Endothelial cell of umbilical vein (primary cell): ENCODE data around the gene ANKRD49. TPM values are rescaled to one million over a fixed set of nuclear protein-coding genes. Genes with fewer than 3 reads are reported as not detected.

Experiments used
- BruUV-seq: library from RNA; stranded (reverse); fragments of 400-500 nt; replicated peaks from 2 replicates; lab custom pipeline; 2021; lab: Mats Ljungman, UMichigan
- CTCF ChIA-PET: fragments of 300-600, 350-600 bp; sonication (Branson Sonifier 250); formaldehyde crosslinking; loops from one replicate; lab custom pipeline; 2021; ENCODE audit warnings: antibody characterized with exemption, inconsistent platforms; lab: Charles Lee
- POLR2A ChIA-PET: fragments of 300-600, 350-600 bp; sonication (Branson Sonifier 250); formaldehyde crosslinking; loops from one replicate; lab custom pipeline; 2021; ENCODE audit warnings: antibody characterized with exemption, inconsistent platforms; lab: Charles Lee
- DNase-seq: peaks from one replicate; pipeline ENCODE4 v3.0.0-alpha.2; 2011; ENCODE audit warnings: low read depth, low spot score
- FAIRE-seq: peaks from 2 replicates; lab custom pipeline; 2011; peaks lifted over from hg19 to GRCh38; lab: Jason Lieb, UNC
- H2AFZ ChIP-seq: 2 replicates; pipeline ENCODE4 v1.6.0; 2012; ENCODE audit warnings: low read depth, low read length, control low read depth, inconsistent platforms
- H3K27ac ChIP-seq: 2 replicates; pipeline ENCODE4 v1.5.1; 2011; ENCODE audit warnings: low read depth, mild to moderate bottlenecking, control low read depth, low read length, moderate library complexity; ENCODE audit not compliant: insufficient read depth
- H3K27me3 ChIP-seq, 2 experiments: 2 replicates each; pipeline versions ENCODE4 v1.6.0 to v1.6.1; 2011; ENCODE audit warnings: low read length in 2 of 2, mixed read lengths in 1 of 2; ENCODE audit not compliant: control insufficient read depth in 2 of 2, insufficient read depth in 2 of 2
- H3K36me3 ChIP-seq, 2 experiments: 2 replicates in 1 of 2; 3 replicates in 1 of 2; pipeline ENCODE4 v1.5.1; 2011; ENCODE audit warnings: low read length in 2 of 2, mild to moderate bottlenecking in 1 of 2, moderate library complexity in 1 of 2; ENCODE audit not compliant: control insufficient read depth in 2 of 2, insufficient read depth in 2 of 2; ENCODE audit errors: extremely low read depth in 1 of 2
- H3K4me1 ChIP-seq: 3 replicates; pipeline ENCODE4 v1.5.1; 2011; ENCODE audit warnings: mild to moderate bottlenecking, low read length; ENCODE audit not compliant: control insufficient read depth, insufficient read depth; ENCODE audit errors: extremely low read depth
- H3K4me2 ChIP-seq: 2 replicates; pipeline ENCODE4 v1.6.1; 2011; ENCODE audit warnings: low read length, control low read depth, mixed read lengths; ENCODE audit not compliant: insufficient read depth
- H3K4me3 ChIP-seq, 3 experiments: fragments of 200-600 bp in 1 of 3; sonication (generic), shearing (Covaris generic) in 1 of 3; replicated peaks in 1 of 3; 2 replicates each; pipeline ENCODE4 v1.5.1; 2011 to 2016; ENCODE audit warnings: control low read depth in 3 of 3, low read length in 3 of 3, mild to moderate bottlenecking in 2 of 3, inconsistent platforms in 1 of 3, low read depth in 1 of 3, moderate library complexity in 1 of 3; ENCODE audit not compliant: insufficient read depth in 1 of 3
- H3K79me2 ChIP-seq: 2 replicates; pipeline ENCODE4 v1.6.0; 2012; ENCODE audit warnings: low read length, inconsistent platforms; ENCODE audit not compliant: control insufficient read depth, insufficient read depth
- H3K9ac ChIP-seq: replicated peaks from 2 replicates; pipeline ENCODE3; 2011; ENCODE audit warnings: low read length, control low read depth; ENCODE audit not compliant: insufficient read depth; ENCODE audit errors: extremely low read depth
- H3K9me1 ChIP-seq: replicated peaks from 3 replicates; pipeline ENCODE4 v1.6.0; 2011; ENCODE audit warnings: mild to moderate bottlenecking, low read length; ENCODE audit not compliant: control insufficient read depth, insufficient read depth; ENCODE audit errors: extremely low read depth
- H3K9me3 ChIP-seq: replicated peaks from 2 replicates; pipeline ENCODE4 v1.5.1; 2012; ENCODE audit warnings: low read length, inconsistent platforms; ENCODE audit not compliant: control insufficient read depth, insufficient read depth
- H4K20me1 ChIP-seq: replicated peaks from 2 replicates; pipeline ENCODE3; 2011; ENCODE audit warnings: mild to moderate bottlenecking, low read length; ENCODE audit not compliant: control insufficient read depth, insufficient read depth; ENCODE audit errors: extremely low read depth
- FOS ChIP-seq: IDR thresholded peaks from 2 replicates; pipeline ENCODE4 v1.6.1; 2011; ENCODE audit warnings: mild to moderate bottlenecking, low read length, moderate library complexity, borderline replicate concordance; ENCODE audit not compliant: insufficient read depth
- GATA2 ChIP-seq: IDR thresholded peaks from 2 replicates; pipeline ENCODE4 v1.7.0; 2011; ENCODE audit warnings: low read depth, mild to moderate bottlenecking, moderate library complexity, mixed read lengths, low read length; ENCODE audit not compliant: insufficient read length, insufficient read depth
- JUN ChIP-seq: IDR thresholded peaks from 2 replicates; pipeline ENCODE4 v1.6.1; 2011; ENCODE audit warnings: borderline replicate concordance, low read depth; ENCODE audit not compliant: insufficient read length, insufficient read depth
- MAX ChIP-seq: IDR thresholded peaks from 2 replicates; pipeline ENCODE4 v1.6.1; 2011; ENCODE audit not compliant: insufficient read depth, insufficient read length
- MYC ChIP-seq: IDR thresholded peaks from one replicate; pipeline ENCODE4 v1.6.1; 2011; ENCODE audit warnings: mild to moderate bottlenecking, low read depth, low read length
- POLR2A ChIP-seq: IDR thresholded peaks from 2 replicates; pipeline ENCODE4 v1.6.1; 2012; ENCODE audit warnings: low read depth, mild to moderate bottlenecking, control low read depth, low read length
- POLR2AphosphoS5 ChIP-seq: IDR thresholded peaks from 2 replicates; pipeline ENCODE4 v1.6.1; 2012; ENCODE audit warnings: low read depth, mild to moderate bottlenecking, control low read depth, low read length, moderate library complexity; ENCODE audit not compliant: insufficient read depth
- dilution Hi-C: fragments of 300-500 bp; cut with MboI; formaldehyde crosslinking; loops from one replicate; pipeline ENCODE4 v1.15.0; 2019; ENCODE audit warnings: low sequenced_read_pairs; ENCODE audit not compliant: extremely low pct_ligation_motif_present
- intact Hi-C: fragments of 100-400 bp; cut with micrococcal nuclease; formaldehyde crosslinking; loops from one replicate; pipeline ENCODE4 v1.10.0; 2022
- polyA plus RNA-seq, 4 experiments: library from polyadenylated mRNA; depleted of rRNA in 3 of 4; stranded (reverse) in 3 of 4; unstranded in 1 of 4; fragments of >200 nt; gene quantifications; 2 replicates each; pipeline versions ENCODE4 v1.2.1 to v1.2.3, GENCODE V29; 2011 to 2012; ENCODE audit warnings: missing spikeins in 1 of 4
- total RNA-seq: library from RNA; stranded (reverse); gene quantifications from 2 replicates; pipeline ENCODE4 v1.2.3, GENCODE V29; 2021

Gene ANKRD49
- total and polyA plus RNA-seq, 2 donors (not counting 3 experiments of a cell fraction or from before 2014, with no cell fraction given): 6.0 to 7.6 TPM

GRCh38 chr11:94543695-94544645 lies 50.2 kb downstream of the ANKRD49 start, which contains the start of gene FUT4:
FUT4 (plus strand) TSS chr11:94543921; CDS start chr11:94544134, 213 bp downstream.
- no peaks in the 10 kb centered on the region for H3K9me3 ChIP-seq
- POLR2A ChIA-PET: no interaction called here
- H3K9ac ChIP-seq: peak within 1 kb of the TSS; percentile 78
- peaks cover 9% of the 10 kb centered on the region for H3K79me2 ChIP-seq
- H3K27ac ChIP-seq: peak within 1 kb of the TSS; percentile 55
- peak within 1 kb of the TSS; percentile 11 to 57 (median 41) for H3K4me3 ChIP-seq
- dilution Hi-C loops: no loop called here
- H3K4me1 ChIP-seq: peaks cover 12% of the 10 kb centered on the region
- CTCF ChIA-PET: interaction anchor here (0.7 to 1.3 kb wide), 3 partner anchors 17 to 59 kb away, joined by 3 to 4 read pairs (median 3); no protein-coding TSS in a partner anchor
- peak within 1 kb of the TSS; percentile 65 for H2AFZ ChIP-seq
- no peaks in the 10 kb centered on the region for H4K20me1 ChIP-seq
- H3K4me2 ChIP-seq: peak within 1 kb of the TSS; percentile 45
- BruUV-seq: no TSS peak
- DNase-seq (peak; percentile 80), FAIRE-seq (peak; percentile 92)
- H3K27me3 ChIP-seq: peaks cover 4 to 9% of the 10 kb centered on the region in 2 experiments
- H3K9me1 ChIP-seq: no peaks in the 10 kb centered on the region
- no peaks in the 10 kb centered on the region for H3K36me3 ChIP-seq
- intact Hi-C loops: loop anchor here (1.0 to 10.0 kb wide), 6 partner anchors 59 to 523 kb away; partner anchors contain the start of genes AMOTL1, CWC15 and KDM4D
- TF ChIP-seq POLR2AphosphoS5 (peak; percentile 24), POLR2A (peak; percentile 76), MYC (no peak), MAX (peak; percentile 10)

- intact Hi-C loops: loop anchor here (1.0 to 10.0 kb wide), 6 partner anchors 59 to 523 kb away; partner anchors contain the start of genes AMOTL1, CWC15 and KDM4D
- CTCF ChIA-PET: interaction anchor here (1.3 kb wide), 2 partner anchors 23 to 58 kb away, joined by 3 to 4 read pairs; no protein-coding TSS in a partner anchor
- no peak for TF ChIP-seq FOS
- no peak for TF ChIP-seq MAX
- no peak for TF ChIP-seq GATA2
- no peak for TF ChIP-seq POLR2AphosphoS5
- no peak for TF ChIP-seq JUN
These were observed 51.0 kb downstream of the ANKRD49 start for GRCh38 chr11:94544646-94545263.

More at GRCh38 chr11:94544646-94545263, 51.0 kb downstream of the ANKRD49 start:
- Histone ChIP-seq H3K79me2 (peaks cover 9% of the 10 kb centered on the region), H3K9me1 (no peaks in the 10 kb centered on the region), H3K36me3 (no peaks in the 10 kb centered on the region), H3K27me3 (peaks cover 4 to 6% of the 10 kb centered on the region in 2 experiments), H3K4me3 (peak overlapping the region; percentile 11 to 57 (median 41)), H3K9ac (peak overlapping the region; percentile 78), H4K20me1 (no peaks in the 10 kb centered on the region), H3K27ac (peak overlapping the region; percentile 55), H3K4me1 (peaks cover 12% of the 10 kb centered on the region), H2AFZ (peak overlapping the region; percentile 65), H3K4me2 (peak overlapping the region; percentile 45), H3K9me3 (no peaks in the 10 kb centered on the region)
- BruUV-seq: no TSS peak
- FAIRE-seq (no peak), DNase-seq (no peak)
- POLR2A ChIA-PET: no interaction called here
- dilution Hi-C loops: no loop called here
